ENCODE data around the gene G6PC3.

The G6PC3 gene

GRCh38 chr17:44095647-44096496 lies 25.3 kb downstream of the G6PC3 start (continued):
- peak; percentile 66; the same call in 1 of the 2 replicates for TF ChIP-seq ZNF692 (tag by site-specific recombination; IDR thresholded peaks at IDR 0.05)
- TF ChIP-seq ZNF555 (tag by site-specific recombination; conservative IDR thresholded peaks at IDR 0.05) = no peak
- TF ChIP-seq ZNF639 (tag by site-specific recombination; IDR thresholded peaks at IDR 0.05) = no peak
- peak; percentile 44; the same call in 1 of the 2 replicates for TF ChIP-seq ZNF561 (tag by site-specific recombination; IDR thresholded peaks at IDR 0.05; ENCODE audit: borderline replicate concordance)
- TF ChIP-seq ZNF449 (tag by site-specific recombination; IDR thresholded peaks at IDR 0.05) = peak; percentile 95
- no peak for TF ChIP-seq MEIS1 (CRISPR knock-in tag; IDR thresholded peaks at IDR 0.05; ENCODE audit: borderline replicate concordance)
- TF ChIP-seq ZNF146 (tag by site-specific recombination; IDR thresholded peaks at IDR 0.05) = no peak
- peak; percentile 94 for TF ChIP-seq PRDM1 (tag by site-specific recombination; IDR thresholded peaks at IDR 0.05)

GRCh38 chr17:44097110-44097958 lies 26.8 kb downstream of the G6PC3 start:
- ChIA-PET CTCF (interaction anchor here (0.6 to 4.6 kb wide), 8 partner anchors 12 to 71 kb away, joined by 3 to 33 read pairs (median 4); partner anchors contain the start of gene HDAC5), POLR2A (interaction anchor here (0.5 kb wide), 1 partner anchor 10 kb away, joined by 3 read pairs; no protein-coding TSS in a partner anchor)
- Histone ChIP-seq H3K36me3 (ENCODE audit: control insufficient read depth in 2 of 2, insufficient read depth in 1 of 2, low read length in 2 of 2) (peaks cover 0 to 9% of the 10 kb centered on the region in 2 experiments; a peak in 2 of 3 replicates), H3K4me1 (ENCODE audit: control insufficient read depth, insufficient read depth, low read length) (peaks cover 10% of the 10 kb centered on the region; the same call in 1 of the 2 replicates), H3K27ac (ENCODE audit: extremely low read depth, low read depth, low read length) (peak overlapping the region; percentile 73), H3K9me3 (ENCODE audit: control insufficient read depth, insufficient read depth, low read depth, low read length) (no peaks in the 10 kb centered on the region), H3K4me3 (ENCODE audit: low read depth, low read length) (no peak overlapping the region)
- peak; percentile 56 for TF ChIP-seq ZIC2 (tag by site-specific recombination; IDR thresholded peaks at IDR 0.05)
- no peak for TF ChIP-seq MEIS1 (CRISPR knock-in tag; IDR thresholded peaks at IDR 0.05; ENCODE audit: borderline replicate concordance)
- TF ChIP-seq ZNF394 (tag by site-specific recombination; IDR thresholded peaks at IDR 0.05; ENCODE audit: borderline replicate concordance) = no peak
- TF ChIP-seq PATZ1 (tag by site-specific recombination; IDR thresholded peaks at IDR 0.05) = no peak
- no peak for TF ChIP-seq ZSCAN4 (tag by site-specific recombination; IDR thresholded peaks at IDR 0.05)
- no peak for TF ChIP-seq SP2 (tag by site-specific recombination; IDR thresholded peaks at IDR 0.05)
- TF ChIP-seq ZNF37A (tag by site-specific recombination; IDR thresholded peaks at IDR 0.05) = no peak
- no peak for TF ChIP-seq ZNF529 (tag by site-specific recombination; IDR thresholded peaks at IDR 0.05; ENCODE audit: insufficient replicate concordance)
- TF ChIP-seq EGR2 (tag by site-specific recombination; IDR thresholded peaks at IDR 0.05; ENCODE audit: low read depth) = peak; percentile 40; the same call in 1 of the 2 replicates
- TF ChIP-seq ZNF654 (tag by site-specific recombination; IDR thresholded peaks at IDR 0.05; ENCODE audit: low read depth) = no peak
- no peak for TF ChIP-seq PRDM4 (tag by site-specific recombination; IDR thresholded peaks at IDR 0.05)
- TF ChIP-seq ZNF16 (tag by site-specific recombination; IDR thresholded peaks at IDR 0.05; ENCODE audit: low read depth) = no peak
- TF ChIP-seq GLIS1 (tag by site-specific recombination; IDR thresholded peaks at IDR 0.05) = peak; percentile 40; the same call in 1 of the 2 replicates
- no peak for TF ChIP-seq OVOL3 (tag by site-specific recombination; IDR thresholded peaks at IDR 0.05)
- TF ChIP-seq ZNF830 (tag by site-specific recombination; IDR thresholded peaks at IDR 0.05; ENCODE audit: low read depth) = no peak
- no peak for TF ChIP-seq YY2 (tag by site-specific recombination; IDR thresholded peaks at IDR 0.05)
